Stimulated activated CD4-positive, alpha-beta T cell treated with anti-CD3 and anti-CD28 coated beads, Interleukin-2, amount 100 ng/mL, for 24 hours (primary cell): ENCODE results near the gene MAGEA3.
"Not testable (repeated sequence)": the region's sequence is repeated elsewhere in the genome, so short reads cannot be mapped to it uniquely, and the experiment has no call there.

Source experiments
- DNase-seq, 2 donors: peaks; one replicate each; pipeline ENCODE4 v3.0.0-alpha.2; 2020

MAGEA3 gene

DNA sequence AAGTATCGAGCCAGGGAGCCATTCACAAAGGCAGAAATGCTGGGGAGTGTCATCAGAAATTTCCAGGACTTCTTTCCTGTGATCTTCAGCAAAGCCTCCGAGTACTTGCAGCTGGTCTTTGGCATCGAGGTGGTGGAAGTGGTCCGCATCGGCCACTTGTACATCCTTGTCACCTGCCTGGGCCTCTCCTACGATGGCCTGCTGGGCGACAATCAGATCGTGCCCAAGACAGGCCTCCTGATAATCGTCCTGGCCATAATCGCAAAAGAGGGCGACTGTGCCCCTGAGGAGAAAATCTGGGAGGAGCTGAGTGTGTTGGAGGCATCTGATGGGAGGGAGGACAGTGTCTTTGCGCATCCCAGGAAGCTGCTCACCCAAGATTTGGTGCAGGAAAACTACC is 37.9 kb downstream of the MAGEA3 start:
- DNase-seq, result not testable (repeated sequence)

DNA sequence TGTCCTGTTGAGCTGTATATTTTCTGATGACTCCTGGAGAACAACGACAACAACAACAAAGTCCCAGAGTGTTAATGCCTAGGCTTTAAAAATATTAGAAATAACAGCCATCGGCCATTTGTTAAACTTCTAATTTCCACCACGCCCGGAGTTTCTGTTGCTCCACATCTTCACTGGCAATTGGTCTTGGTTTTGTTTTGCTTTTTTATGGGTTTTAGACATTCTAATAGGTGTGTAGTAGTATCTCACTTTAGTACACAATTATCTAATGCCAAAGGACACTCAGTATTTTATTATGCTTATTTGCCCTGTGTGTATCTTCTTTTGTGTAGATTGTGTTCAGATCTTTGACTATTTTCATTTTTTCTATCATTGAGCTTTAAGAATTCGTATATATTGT is 40.0 kb downstream of the MAGEA3 start:
- no peak for DNase-seq
